ENCODE data around the gene CTSO. TPM values are rescaled to one million over a fixed set of nuclear protein-coding genes. Genes with fewer than 3 reads are reported as not detected.

The CTSO gene
- total RNA-seq, 2 donors from 2014 or later = 10.9 to 13.7 TPM

DNA sequence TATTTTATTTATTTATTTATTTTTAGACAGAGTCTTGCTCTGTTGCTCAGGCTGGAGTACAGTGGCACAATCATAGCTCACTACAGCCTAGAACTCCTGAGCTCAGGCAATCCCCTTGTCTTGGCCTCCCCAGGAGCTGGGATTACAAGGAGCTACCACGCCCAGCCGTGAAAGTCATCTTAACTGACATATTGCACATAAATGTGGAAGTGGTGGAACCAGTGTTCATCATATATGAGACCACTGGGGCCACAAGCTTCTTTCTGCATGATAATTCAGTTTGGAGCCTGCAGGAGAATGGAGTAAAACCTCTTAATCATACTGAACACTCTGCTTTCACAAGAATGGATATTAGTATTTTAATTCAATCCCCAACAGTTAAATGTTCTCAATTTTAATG is 12.5 kb upstream of the CTSO start:
- Histone ChIP-seq H3K9me3 (no peaks in the 10 kb centered on the region), H3K36me3 (replicated peaks in 1 of 2; ENCODE audit: insufficient read depth in 1 of 2, low read depth in 2 of 2) (no peaks in the 10 kb centered on the region), H3K4me3 (no peak overlapping the region), H3K4me1 (no peaks in the 10 kb centered on the region), H3K27ac (no peak overlapping the region), H3K27me3 (no peaks in the 10 kb centered on the region)
- intact Hi-C loops (cut with DNase I) = no loop called here
- TF ChIP-seq, protein P1, sequence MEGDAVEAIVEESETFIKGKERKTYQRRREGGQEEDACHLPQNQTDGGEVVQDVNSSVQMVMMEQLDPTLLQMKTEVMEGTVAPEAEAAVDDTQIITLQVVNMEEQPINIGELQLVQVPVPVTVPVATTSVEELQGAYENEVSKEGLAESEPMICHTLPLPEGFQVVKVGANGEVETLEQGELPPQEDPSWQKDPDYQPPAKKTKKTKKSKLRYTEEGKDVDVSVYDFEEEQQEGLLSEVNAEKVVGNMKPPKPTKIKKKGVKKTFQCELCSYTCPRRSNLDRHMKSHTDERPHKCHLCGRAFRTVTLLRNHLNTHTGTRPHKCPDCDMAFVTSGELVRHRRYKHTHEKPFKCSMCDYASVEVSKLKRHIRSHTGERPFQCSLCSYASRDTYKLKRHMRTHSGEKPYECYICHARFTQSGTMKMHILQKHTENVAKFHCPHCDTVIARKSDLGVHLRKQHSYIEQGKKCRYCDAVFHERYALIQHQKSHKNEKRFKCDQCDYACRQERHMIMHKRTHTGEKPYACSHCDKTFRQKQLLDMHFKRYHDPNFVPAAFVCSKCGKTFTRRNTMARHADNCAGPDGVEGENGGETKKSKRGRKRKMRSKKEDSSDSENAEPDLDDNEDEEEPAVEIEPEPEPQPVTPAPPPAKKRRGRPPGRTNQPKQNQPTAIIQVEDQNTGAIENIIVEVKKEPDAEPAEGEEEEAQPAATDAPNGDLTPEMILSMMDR (IDR thresholded peaks at IDR 0.05) = no peak
- TF ChIP-seq POLR2A (IDR thresholded peaks at IDR 0.05) = no peak
- no peak for DNase-seq
- ATAC-seq = no peak
- WGBS, 2 donors = 54 to 79% methylated on average over 2 of the region's 2 CpGs

DNA sequence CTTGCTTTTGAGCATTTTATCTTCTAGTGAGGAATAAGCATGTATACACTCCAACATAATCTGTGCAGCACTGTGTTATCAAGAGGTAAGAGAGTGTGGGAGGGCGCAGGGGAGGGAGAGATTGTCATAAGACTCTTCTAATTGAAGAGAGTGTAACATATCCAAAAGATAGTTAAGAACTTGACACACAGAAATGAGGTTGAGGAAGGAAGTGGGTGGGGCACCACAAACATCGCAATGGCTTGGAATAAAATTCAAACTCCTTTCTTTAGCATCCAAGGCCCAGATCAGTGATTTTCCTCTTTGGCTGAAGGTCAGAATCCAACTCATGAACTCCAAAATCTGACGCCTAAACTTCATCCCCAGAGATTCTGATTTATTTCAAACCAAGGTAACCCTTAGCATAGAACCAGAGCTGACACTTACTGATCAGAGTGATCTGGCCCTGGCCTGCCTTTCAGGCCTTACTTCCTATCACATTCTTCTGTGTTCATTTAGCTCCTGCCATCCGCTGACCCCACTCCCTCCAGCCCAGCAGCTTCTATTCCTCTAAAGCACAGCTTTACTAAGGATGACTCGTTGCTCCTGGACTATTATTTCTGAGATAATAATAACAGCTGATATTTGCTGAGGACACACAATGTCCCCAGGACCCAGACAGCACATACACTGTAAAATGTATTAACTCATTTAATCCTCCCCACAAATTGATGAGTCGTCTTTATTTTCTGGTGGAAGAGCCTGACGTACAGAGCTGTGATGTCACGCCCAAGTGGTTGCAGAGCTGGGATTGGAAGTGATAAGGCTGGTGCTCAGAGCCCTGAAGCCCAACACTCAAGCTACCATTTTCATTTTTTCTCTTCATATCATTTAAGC is 10.6 kb upstream of the CTSO start:
- TF ChIP-seq POLR2A (IDR thresholded peaks at IDR 0.05) = no peak
- TF ChIP-seq, protein P1 (IDR thresholded peaks at IDR 0.05) = no peak
- no peaks in the 10 kb centered on the region for H3K36me3 ChIP-seq (replicated peaks in 1 of 2; ENCODE audit: insufficient read depth in 1 of 2, low read depth in 2 of 2)
- WGBS, 2 donors = 69 to 77% methylated on average over 8 of the region's 8 CpGs
- no peaks in the 10 kb centered on the region for H3K27me3 ChIP-seq
- DNase-seq = no peak
- no peak overlapping the region for H3K4me3 ChIP-seq
- H3K9me3 ChIP-seq = no peaks in the 10 kb centered on the region
- no peak overlapping the region for H3K27ac ChIP-seq
- intact Hi-C loops (cut with DNase I) = no loop called here
- no peak for ATAC-seq
- no peaks in the 10 kb centered on the region for H3K4me1 ChIP-seq

DNA sequence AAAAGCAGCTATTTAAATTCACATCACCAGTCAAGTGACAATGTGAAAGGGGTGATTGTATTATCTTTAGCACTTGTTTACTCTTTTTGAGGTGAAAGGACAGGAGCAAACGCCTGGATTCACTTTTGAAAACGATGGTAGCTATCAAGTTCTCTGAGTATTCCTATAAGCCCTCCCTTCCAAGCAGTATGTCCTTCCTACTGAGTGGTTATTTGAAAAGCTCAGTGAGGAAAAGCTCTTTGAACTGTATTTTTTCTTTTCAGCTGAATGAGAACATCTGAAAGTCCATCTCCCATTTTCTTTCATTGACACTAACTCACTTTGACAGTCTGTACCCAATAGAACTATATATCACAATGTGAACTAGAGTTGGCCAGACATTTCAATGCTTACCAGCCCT is 9.1 kb upstream of the CTSO start:
- intact Hi-C loops (cut with DNase I) = no loop called here
- ATAC-seq = no peak
- H3K4me1 ChIP-seq = no peaks in the 10 kb centered on the region
- H3K27me3 ChIP-seq = no peaks in the 10 kb centered on the region
- 24 to 27% methylated on average over 2 of the region's 2 CpGs for WGBS, 2 donors
- DNase-seq = no peak
- no peak for TF ChIP-seq POLR2A (IDR thresholded peaks at IDR 0.05)
- TF ChIP-seq, protein P1 (IDR thresholded peaks at IDR 0.05) = no peak
- no peaks in the 10 kb centered on the region for H3K9me3 ChIP-seq
- no peak overlapping the region for H3K4me3 ChIP-seq
- no peak overlapping the region for H3K27ac ChIP-seq
- no peaks in the 10 kb centered on the region for H3K36me3 ChIP-seq (replicated peaks in 1 of 2; ENCODE audit: insufficient read depth in 1 of 2, low read depth in 2 of 2)

DNA sequence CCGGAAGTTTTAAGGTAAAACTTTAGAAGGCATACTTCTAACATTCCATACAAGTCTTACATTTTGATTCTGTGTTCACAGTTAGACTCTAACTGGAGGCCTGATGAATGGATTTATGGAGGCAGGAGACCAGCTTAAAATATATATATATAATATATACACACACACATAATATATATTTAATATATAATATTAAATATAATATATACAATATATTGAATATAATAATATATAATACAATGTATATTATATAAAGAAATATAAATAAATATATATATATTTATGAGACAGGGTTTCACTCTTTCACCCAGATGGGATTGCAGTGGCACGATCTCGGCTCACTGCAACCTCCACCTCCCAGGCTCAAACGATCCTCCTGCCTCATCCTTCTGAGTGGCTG is 7.9 kb upstream of the CTSO start:
- intact Hi-C loops (cut with DNase I) = no loop called here
- Histone ChIP-seq H3K36me3 (replicated peaks in 1 of 2; ENCODE audit: insufficient read depth in 1 of 2, low read depth in 2 of 2) (no peaks in the 10 kb centered on the region), H3K27ac (no peak overlapping the region), H3K4me3 (no peak overlapping the region), H3K27me3 (no peaks in the 10 kb centered on the region), H3K4me1 (no peaks in the 10 kb centered on the region), H3K9me3 (no peaks in the 10 kb centered on the region)
- no peak for DNase-seq
- TF ChIP-seq, protein P1 (IDR thresholded peaks at IDR 0.05) = no peak
- TF ChIP-seq POLR2A (IDR thresholded peaks at IDR 0.05) = no peak
- no peak for ATAC-seq
- 81% methylated on average over 4 of the region's 4 CpGs for WGBS, 2 donors

DNA sequence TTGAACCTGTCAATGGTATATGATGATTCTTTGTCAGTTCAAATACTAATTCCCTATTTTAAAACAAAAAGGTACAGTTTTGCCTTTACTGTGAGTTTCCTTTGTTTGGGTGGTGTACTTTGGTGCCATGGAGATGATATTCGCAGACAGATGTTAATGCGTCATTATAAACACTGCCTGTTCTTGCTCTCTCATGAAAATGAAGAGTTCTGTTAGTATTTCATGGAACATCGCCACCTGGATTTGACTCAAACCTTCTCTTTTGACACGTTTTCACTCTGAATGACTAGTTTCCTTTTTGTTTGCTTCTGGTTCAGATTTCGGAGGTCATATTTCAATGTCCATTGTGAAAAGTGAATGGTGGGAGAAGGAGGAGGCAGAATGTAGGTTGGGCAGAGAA is 6.9 kb upstream of the CTSO start:
- ATAC-seq (no peak), DNase-seq (no peak)
- intact Hi-C loops (cut with DNase I) = no loop called here
- Histone ChIP-seq H3K9me3 (no peaks in the 10 kb centered on the region), H3K4me3 (no peak overlapping the region), H3K36me3 (replicated peaks in 1 of 2; ENCODE audit: insufficient read depth in 1 of 2, low read depth in 2 of 2) (no peaks in the 10 kb centered on the region), H3K27ac (no peak overlapping the region), H3K4me1 (no peaks in the 10 kb centered on the region), H3K27me3 (no peaks in the 10 kb centered on the region)
- no peak for TF ChIP-seq POLR2A (IDR thresholded peaks at IDR 0.05)
- TF ChIP-seq, protein P1 (IDR thresholded peaks at IDR 0.05) = no peak
- 37 to 41% methylated on average over 5 of the region's 5 CpGs for WGBS, 2 donors
